Mesenchymal stem cell (in vitro differentiated cells and primary cell): ENCODE data around the gene GDPGP1.

Experiments used
- DNase-seq: peaks from one replicate; pipeline ENCODE4 v3.0.0-alpha.2; 2013
- H2AFZ ChIP-seq: one replicate; pipeline ENCODE4 v1.6.1; 2013; ENCODE audit warnings: low read depth, mild to moderate bottlenecking, control low read depth, inconsistent platforms, low read length, moderate library complexity
- H2AK5ac ChIP-seq: 2 replicates; pipeline ENCODE4 v1.6.1; 2013; ENCODE audit warnings: low read length, moderate library complexity, mild to moderate bottlenecking, inconsistent platforms; ENCODE audit not compliant: severe bottlenecking
- H2BK120ac ChIP-seq: one replicate; pipeline ENCODE4 v1.6.1; 2013; ENCODE audit warnings: low read depth, mild to moderate bottlenecking, inconsistent platforms, low read length, moderate library complexity
- H2BK12ac ChIP-seq, 2 experiments: one replicate each; pipeline ENCODE4 v1.6.1; 2013; ENCODE audit warnings: inconsistent platforms in 2 of 2, low read length in 2 of 2, mild to moderate bottlenecking in 2 of 2, moderate library complexity in 2 of 2, control low read depth in 1 of 2
- H2BK15ac ChIP-seq: one replicate; pipeline ENCODE4 v1.6.1; 2013; ENCODE audit warnings: mild to moderate bottlenecking, low read depth, inconsistent platforms; ENCODE audit not compliant: poor library complexity, severe bottlenecking
- H2BK5ac ChIP-seq: 2 replicates; pipeline ENCODE4 v1.6.1; 2013; ENCODE audit warnings: low read depth, mild to moderate bottlenecking, low read length, control low read depth, inconsistent platforms; ENCODE audit not compliant: poor library complexity, severe bottlenecking
- H3K14ac ChIP-seq, 2 experiments: one replicate each; pipeline ENCODE4 v1.6.1; 2013; ENCODE audit warnings: inconsistent platforms in 2 of 2, low read length in 2 of 2, control low read depth in 1 of 2, mild to moderate bottlenecking in 1 of 2, moderate library complexity in 1 of 2
- H3K18ac ChIP-seq, 2 experiments: one replicate each; pipeline ENCODE4 v1.6.1; 2013; ENCODE audit warnings: inconsistent platforms in 2 of 2, low read length in 2 of 2, control low read depth in 1 of 2, low read depth in 1 of 2, mild to moderate bottlenecking in 1 of 2
- H3K23ac ChIP-seq, 2 experiments: one replicate each; pipeline ENCODE4 v1.6.1; 2013; ENCODE audit warnings: inconsistent platforms in 2 of 2, low read length in 2 of 2, mild to moderate bottlenecking in 2 of 2, moderate library complexity in 2 of 2, control low read depth in 1 of 2
- H3K27ac ChIP-seq: 2 replicates; pipeline ENCODE4 v1.5.1; 2013; ENCODE audit warnings: mild to moderate bottlenecking, moderate library complexity, low read length, control low read depth, inconsistent platforms; ENCODE audit not compliant: poor library complexity, severe bottlenecking
- H3K27me3 ChIP-seq, 2 experiments: 2 replicates each; pipeline versions ENCODE4 v1.6.1 to v1.7.0; 2013; ENCODE audit warnings: low read length in 2 of 2, mild to moderate bottlenecking in 2 of 2, moderate library complexity in 2 of 2, control low read depth in 1 of 2, inconsistent platforms in 1 of 2; ENCODE audit not compliant: control insufficient read depth in 1 of 2, insufficient read depth in 1 of 2
- H3K36me3 ChIP-seq, 2 experiments: 2 replicates each; pipeline versions ENCODE4 v1.6.1 to v1.7.0; 2013; ENCODE audit warnings: low read length in 2 of 2, control low read depth in 1 of 2, inconsistent platforms in 1 of 2, low read depth in 1 of 2, mild to moderate bottlenecking in 1 of 2; ENCODE audit not compliant: insufficient read depth in 2 of 2, control insufficient read depth in 1 of 2
- H3K4ac ChIP-seq, 2 experiments: one replicate each; pipeline ENCODE4 v1.6.1; 2013; ENCODE audit warnings: inconsistent platforms in 2 of 2, low read length in 2 of 2, mild to moderate bottlenecking in 2 of 2, moderate library complexity in 2 of 2, control low read depth in 1 of 2, low read depth in 1 of 2
- H3K4me1 ChIP-seq: 2 replicates; pipeline ENCODE4 v1.6.1; 2013; ENCODE audit warnings: low read depth, low read length, control low read depth; ENCODE audit not compliant: control insufficient read depth, insufficient read depth
- H3K4me2 ChIP-seq: 2 replicates; pipeline ENCODE4 v1.6.1; 2013; ENCODE audit warnings: low read length, mild to moderate bottlenecking, inconsistent platforms; ENCODE audit not compliant: poor library complexity, severe bottlenecking
- H3K4me3 ChIP-seq, 2 experiments: 2 replicates each; pipeline versions ENCODE4 v1.5.1 to v1.7.0; 2013; ENCODE audit warnings: low read length in 2 of 2, mild to moderate bottlenecking in 2 of 2, control low read depth in 1 of 2, low read depth in 1 of 2; ENCODE audit not compliant: insufficient read depth in 1 of 2
- H3K79me1 ChIP-seq: replicated peaks from 2 replicates; pipeline ENCODE4 v1.6.1; 2013; ENCODE audit warnings: mild to moderate bottlenecking, control low read depth, low read length, inconsistent platforms; ENCODE audit not compliant: poor library complexity, severe bottlenecking
- H3K9ac ChIP-seq: 2 replicates; pipeline ENCODE4 v1.7.0; 2013; ENCODE audit warnings: mild to moderate bottlenecking, low read length, moderate library complexity
- H3K9me3 ChIP-seq: 2 replicates; pipeline ENCODE4 v1.7.0; 2013; ENCODE audit warnings: mild to moderate bottlenecking, low read length; ENCODE audit not compliant: control insufficient read depth
- H4K8ac ChIP-seq: one replicate; pipeline ENCODE4 v1.6.1; 2013; ENCODE audit warnings: inconsistent platforms, mild to moderate bottlenecking, low read length, moderate library complexity
- H4K91ac ChIP-seq: one replicate; pipeline ENCODE4 v1.6.1; 2013; ENCODE audit warnings: mild to moderate bottlenecking, low read length, inconsistent platforms
- WGBS: methylation state at CpG from one replicate; pipeline ENCODE4 v1.1.7; 2013; ENCODE audit warnings: mixed read lengths; 5-methylcytosine and 5-hydroxymethylcytosine counted together

GDPGP1 gene

GRCh38 chr15:90203473-90203872 is 30.5 kb upstream of the GDPGP1 start:
- Histone ChIP-seq H2BK15ac (no peak overlapping the region), H3K9me3 (no peaks in the 10 kb centered on the region), H2AK5ac (no peak overlapping the region), H4K8ac (no peak overlapping the region), H3K4me1 (peaks cover 30% of the 10 kb centered on the region), H2AFZ (no peak overlapping the region), H3K36me3 (peaks cover 0 to 26% of the 10 kb centered on the region in 2 experiments), H2BK120ac (no peak overlapping the region), H3K9ac (no peak overlapping the region), H3K18ac (no peak overlapping the region), H3K4me2 (no peak overlapping the region), H4K91ac (no peak overlapping the region), H3K4ac (peak overlapping the region in 1 of 2 experiments; percentile 40), H2BK12ac (peak overlapping the region in 1 of 2 experiments; percentile 24), H3K27me3 (no peaks in the 10 kb centered on the region), H3K14ac (no peak overlapping the region), H3K23ac (no peak overlapping the region), H3K4me3 (no peak overlapping the region), H3K79me1 (peaks cover 57% of the 10 kb centered on the region), H2BK5ac (no peak overlapping the region), H3K27ac (no peak overlapping the region)
- 89% methylated on average over 7 of the region's 7 CpGs for WGBS
- DNase-seq: no peak

GRCh38 chr15:90203922-90204321 is 30.1 kb upstream of the GDPGP1 start:
- H2AK5ac ChIP-seq: no peak overlapping the region
- H3K18ac ChIP-seq: no peak overlapping the region

DNA sequence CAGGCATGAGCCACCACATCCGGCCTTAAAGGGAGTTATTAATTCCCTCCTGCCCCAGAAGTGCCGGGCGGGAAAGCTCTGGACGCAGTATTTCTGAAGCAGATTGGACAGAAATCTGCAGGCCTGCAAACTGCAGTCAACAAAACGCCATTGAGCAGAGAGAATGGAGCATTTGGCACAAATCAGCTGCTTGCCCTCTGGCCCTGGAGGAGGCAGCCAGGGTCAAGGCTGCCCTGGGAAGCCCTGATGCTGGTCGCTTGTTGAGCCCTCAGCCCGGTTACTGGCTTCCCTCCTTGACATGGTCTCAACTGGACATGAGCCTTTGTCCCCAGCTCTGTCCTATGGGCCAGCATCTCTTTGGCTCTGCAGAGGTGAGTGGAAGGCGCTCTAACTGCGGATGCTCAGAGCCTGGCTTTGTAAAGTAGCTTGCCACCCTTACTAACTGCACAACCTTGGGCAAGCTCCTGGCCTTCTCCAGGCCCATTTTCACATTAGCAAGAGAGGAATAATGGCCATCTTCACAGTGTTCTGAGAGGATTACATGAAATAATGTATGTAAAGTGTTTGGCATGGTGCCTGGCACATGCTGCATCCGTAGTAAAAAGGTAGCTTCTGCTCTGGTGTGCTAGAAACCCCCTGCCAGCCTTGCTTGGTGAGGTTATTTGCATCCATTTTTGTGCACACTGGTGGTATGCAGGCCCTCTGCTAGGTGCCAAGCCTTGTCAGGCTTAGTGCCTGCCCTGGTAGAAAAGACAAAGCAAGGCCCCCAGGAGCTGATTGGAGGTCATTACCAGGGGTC is 28.8 kb upstream of the GDPGP1 start:
- Histone ChIP-seq H2BK12ac (no peak overlapping the region), H3K27me3 (no peaks in the 10 kb centered on the region), H3K9me3 (no peaks in the 10 kb centered on the region), H2BK5ac (no peak overlapping the region), H4K91ac (no peak overlapping the region), H3K79me1 (peaks cover 54% of the 10 kb centered on the region), H3K27ac (no peak overlapping the region), H4K8ac (no peak overlapping the region), H3K4me3 (no peak overlapping the region), H3K18ac (no peak overlapping the region), H2BK120ac (no peak overlapping the region), H3K9ac (no peak overlapping the region), H2AK5ac (no peak overlapping the region), H3K4ac (no peak overlapping the region), H3K23ac (no peak overlapping the region), H2AFZ (no peak overlapping the region), H3K36me3 (peaks cover 0 to 33% of the 10 kb centered on the region in 2 experiments), H3K4me2 (no peak overlapping the region), H3K4me1 (peaks cover 32% of the 10 kb centered on the region), H3K14ac (no peak overlapping the region), H2BK15ac (no peak overlapping the region)
- DNase-seq: no peak
- 87% methylated on average over 10 of the region's 10 CpGs for WGBS

More at GRCh38 chr15:90203922-90204321, 30.1 kb upstream of the GDPGP1 start:
- no peak overlapping the region for H2AFZ ChIP-seq
- H2BK15ac ChIP-seq: no peak overlapping the region
- H2BK120ac ChIP-seq: no peak overlapping the region
- peaks cover 0 to 26% of the 10 kb centered on the region in 2 experiments for H3K36me3 ChIP-seq
- no peak overlapping the region for H3K14ac ChIP-seq
- H4K91ac ChIP-seq: no peak overlapping the region
- no peak overlapping the region for H2BK5ac ChIP-seq
- no peak for DNase-seq
- H3K4me3 ChIP-seq: no peak overlapping the region
- no peak overlapping the region for H3K27ac ChIP-seq
- no peaks in the 10 kb centered on the region for H3K27me3 ChIP-seq
- H4K8ac ChIP-seq: no peak overlapping the region
- H3K23ac ChIP-seq: no peak overlapping the region
- no peaks in the 10 kb centered on the region for H3K9me3 ChIP-seq
- H3K9ac ChIP-seq: no peak overlapping the region
- peak overlapping the region in 1 of 2 experiments; percentile 40 for H3K4ac ChIP-seq
- WGBS: 77% methylated on average over 8 of the region's 8 CpGs
- H3K4me1 ChIP-seq: peaks cover 29% of the 10 kb centered on the region
- no peak overlapping the region for H2BK12ac ChIP-seq
- no peak overlapping the region for H3K4me2 ChIP-seq
- H3K79me1 ChIP-seq: peaks cover 56% of the 10 kb centered on the region

DNA sequence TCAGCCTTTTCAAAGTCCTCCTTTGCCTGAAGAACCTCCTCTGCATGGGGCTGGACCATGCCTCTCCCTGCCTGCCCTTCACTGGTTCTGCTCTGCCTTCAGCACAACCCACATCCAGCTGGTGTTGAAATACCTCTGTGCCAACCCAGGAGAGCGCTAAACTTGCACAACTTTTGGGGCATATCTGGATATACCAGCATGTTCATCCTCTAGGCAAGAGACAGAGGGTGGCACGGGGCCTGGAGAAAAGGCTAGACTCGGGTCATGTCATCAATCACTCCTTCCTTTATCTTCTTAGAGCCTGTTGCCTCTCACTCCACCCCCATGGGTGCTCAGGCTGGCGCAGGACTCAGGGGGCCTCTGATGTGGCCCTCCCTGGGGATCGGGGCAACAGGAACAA is 28.1 kb upstream of the GDPGP1 start:
- H3K79me1 ChIP-seq: peaks cover 54% of the 10 kb centered on the region
- H3K4me3 ChIP-seq: no peak overlapping the region
- no peak overlapping the region for H3K23ac ChIP-seq
- no peak overlapping the region for H2AFZ ChIP-seq
- no peaks in the 10 kb centered on the region for H3K27me3 ChIP-seq
- DNase-seq: no peak
- no peak overlapping the region for H3K27ac ChIP-seq
- no peak overlapping the region for H2BK15ac ChIP-seq
- peaks cover 0 to 38% of the 10 kb centered on the region in 2 experiments for H3K36me3 ChIP-seq
- peak overlapping the region; percentile 47 for H4K91ac ChIP-seq
- no peak overlapping the region for H2AK5ac ChIP-seq
- no peak overlapping the region for H2BK5ac ChIP-seq
- WGBS: 93% methylated on average over 5 of the region's 5 CpGs
- no peaks in the 10 kb centered on the region for H3K9me3 ChIP-seq
- peaks cover 29% of the 10 kb centered on the region for H3K4me1 ChIP-seq
- no peak overlapping the region for H3K4ac ChIP-seq
- no peak overlapping the region for H3K18ac ChIP-seq
- H2BK120ac ChIP-seq: no peak overlapping the region
- H4K8ac ChIP-seq: no peak overlapping the region
- no peak overlapping the region for H3K9ac ChIP-seq
- no peak overlapping the region for H3K14ac ChIP-seq
- H3K4me2 ChIP-seq: no peak overlapping the region
- H2BK12ac ChIP-seq: no peak overlapping the region
